GM21526 (cell line): ENCODE data around the gene ANKLE2.

Experiments used
- ATAC-seq: cut with Tn5 transposase; IDR thresholded peaks from one replicate; pipeline ENCODE4 v1.9.1; 2021; ENCODE audit warnings: moderate library complexity; ENCODE audit not compliant: unreplicated experiment, low FRiP score

Gene ANKLE2

GRCh38 chr12:132723015-132723763, 38.4 kb downstream of the ANKLE2 start:
- no peak for ATAC-seq

- ATAC-seq = no peak
Observed at GRCh38 chr12:132720606-132721345, 40.9 kb downstream of the ANKLE2 start.

GRCh38 chr12:132719954-132720324, 41.7 kb downstream of the ANKLE2 start:
- ATAC-seq = no peak

GRCh38 chr12:132719141-132719953, 42.3 kb downstream of the ANKLE2 start:
- no peak for ATAC-seq

GRCh38 chr12:132718644-132719043, 43.0 kb downstream of the ANKLE2 start:
- no peak for ATAC-seq

GRCh38 chr12:132717531-132718387, 43.9 kb downstream of the ANKLE2 start:
- ATAC-seq = no peak

- no peak for ATAC-seq
Observed at GRCh38 chr12:132717011-132717410, 44.6 kb downstream of the ANKLE2 start.

GRCh38 chr12:132716356-132716755, 45.3 kb downstream of the ANKLE2 start:
- ATAC-seq = no peak

- no peak for ATAC-seq
Observed at GRCh38 chr12:132715874-132716273, 45.8 kb downstream of the ANKLE2 start.

GRCh38 chr12:132713123-132713522, 48.5 kb downstream of the ANKLE2 start:
- no peak for ATAC-seq

- ATAC-seq = peak; percentile 25
Observed at GRCh38 chr12:132711080-132711843, 50.4 kb downstream of the ANKLE2 start.

- peak; percentile 82 for ATAC-seq
Observed at GRCh38 chr12:132710405-132711079, 51.1 kb downstream of the ANKLE2 start, which contains the start of gene PGAM5. Gene PGAM5, plus strand, starts transcription at chr12:132710842. Its CDS starts 35 bp downstream, at chr12:132710877.

GRCh38 chr12:132710043-132710404, 51.6 kb downstream of the ANKLE2 start:
- peak; percentile 33 for ATAC-seq

GRCh38 chr12:132708150-132708549, 53.5 kb downstream of the ANKLE2 start:
- no peak for ATAC-seq

- no peak for ATAC-seq
Observed at GRCh38 chr12:132707241-132707640, 54.4 kb downstream of the ANKLE2 start.

GRCh38 chr12:132703641-132704040, 58.0 kb downstream of the ANKLE2 start:
- no peak for ATAC-seq

GRCh38 chr12:132702640-132703039, 59.0 kb downstream of the ANKLE2 start:
- no peak for ATAC-seq

GRCh38 chr12:132700212-132700822, 61.3 kb downstream of the ANKLE2 start:
- no peak for ATAC-seq
